Measurements from ENCODE around the gene C4A.
"Not testable (repeated sequence)": the region's sequence is repeated elsewhere in the genome, so short reads cannot be mapped to it uniquely, and the experiment has no call there.

Gene C4A

DNA sequence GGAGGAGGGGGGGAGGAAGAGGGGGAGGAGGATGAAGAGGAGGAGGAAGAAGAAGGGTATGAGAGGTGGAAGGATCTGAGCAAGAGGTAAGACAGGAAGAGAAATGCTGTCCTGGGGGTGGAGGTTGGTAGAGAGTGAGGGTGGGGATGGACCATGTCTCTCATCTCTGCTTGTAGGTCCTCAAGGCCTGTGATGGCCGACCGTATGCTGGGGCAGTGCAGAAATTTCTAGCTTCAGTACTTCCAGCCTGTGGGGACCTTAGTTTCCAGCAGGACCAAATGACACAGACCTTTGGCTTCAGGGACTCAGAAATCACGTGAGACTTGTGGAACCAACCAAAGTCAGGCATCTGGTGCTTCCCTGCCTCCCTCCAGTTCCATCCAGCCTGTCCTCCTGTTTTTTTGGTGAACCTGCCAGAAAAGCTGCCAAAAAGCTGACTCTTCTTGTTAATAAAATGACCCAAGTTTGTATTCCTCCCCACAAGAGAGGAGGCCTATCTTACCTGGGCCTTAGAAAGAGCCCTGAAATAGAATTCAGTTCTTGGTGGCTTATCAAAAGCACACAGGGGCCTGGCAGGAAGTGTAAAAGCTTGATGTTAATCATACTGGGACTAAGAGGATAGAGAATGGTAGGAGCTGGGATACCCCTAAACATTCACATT lies 2.5 kb upstream of the C4A start:
- H2BK120ac ChIP-seq (ENCODE audit: low read depth, low read length) = no peak overlapping the region
- WGBS (ENCODE audit: extremely low coverage, insufficient coverage, low lambda C conversion rate) = no CpG with 5 or more reads among the region's 3 CpGs
- no peak overlapping the region for H2BK15ac ChIP-seq (replicated peaks; ENCODE audit: low read depth)
- H2AK5ac ChIP-seq (ENCODE audit: low read length) = no peak overlapping the region
- H3K23ac ChIP-seq (ENCODE audit: low read length) = no peak overlapping the region
- no peak overlapping the region for H3K27ac ChIP-seq (ENCODE audit: low read depth, low read length)
- no peak overlapping the region for H3K4ac ChIP-seq (ENCODE audit: low read depth, low read length)
- H3K4me1 ChIP-seq (ENCODE audit: control insufficient read depth, low read depth, low read length) = no peaks in the 10 kb centered on the region
- DNase-seq = no peak
- H3K27me3 ChIP-seq (ENCODE audit: insufficient read depth, low read length, poor library complexity) = no peaks in the 10 kb centered on the region
- H4K5ac ChIP-seq (ENCODE audit: low read length) = no peak overlapping the region
- no peak overlapping the region for H3K56ac ChIP-seq (ENCODE audit: low read length)
- no peak overlapping the region for H3K18ac ChIP-seq (ENCODE audit: low read length)
- no peak overlapping the region for H3K9ac ChIP-seq (ENCODE audit: low read length)
- no peak overlapping the region for H4K8ac ChIP-seq (ENCODE audit: low read depth, low read length)
- H3K4me2 ChIP-seq (ENCODE audit: low read length) = no peak overlapping the region
- no peak overlapping the region for H3K4me3 ChIP-seq (ENCODE audit: low read length)
- no peaks in the 10 kb centered on the region for H3K79me1 ChIP-seq (ENCODE audit: low read length)
- no peaks in the 10 kb centered on the region for H3K36me3 ChIP-seq (ENCODE audit: control insufficient read depth, insufficient read depth, low read length)
- no peaks in the 10 kb centered on the region for H3K79me2 ChIP-seq (ENCODE audit: control insufficient read depth, insufficient read depth, low read length)
- H2BK5ac ChIP-seq (ENCODE audit: low read length) = no peak overlapping the region

DNA sequence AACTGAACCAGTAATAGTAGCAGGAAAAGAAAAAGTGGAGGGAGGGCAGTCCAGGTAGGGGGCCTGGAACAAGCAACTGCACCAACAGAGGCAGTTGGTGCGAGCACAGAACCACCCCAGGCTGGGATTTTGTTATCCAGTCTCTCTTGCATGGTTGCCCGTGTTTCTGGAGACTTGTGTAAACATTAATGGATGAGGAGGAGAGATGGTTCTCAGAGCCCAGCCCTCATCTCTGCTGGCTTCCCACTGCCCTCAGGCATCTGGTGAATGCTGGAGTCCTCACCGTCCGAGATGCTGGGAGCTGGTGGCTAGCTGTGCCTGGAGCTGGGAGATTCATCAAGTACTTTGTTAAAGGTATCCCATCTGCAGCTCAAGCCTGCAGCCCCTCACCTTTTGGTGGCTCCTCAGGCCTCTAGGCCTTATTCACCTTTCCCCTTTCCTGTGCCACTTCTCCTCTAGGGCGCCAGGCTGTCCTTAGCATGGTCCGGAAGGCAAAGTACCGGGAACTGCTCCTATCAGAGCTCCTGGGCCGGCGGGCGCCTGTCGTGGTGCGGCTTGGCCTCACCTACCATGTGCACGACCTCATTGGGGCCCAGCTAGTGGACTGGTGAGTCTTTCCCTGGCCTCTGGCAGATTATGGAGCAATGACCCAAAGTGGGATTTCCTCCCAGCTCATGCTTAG lies 1.5 kb upstream of the C4A start:
- not testable (repeated sequence) for H2AK5ac ChIP-seq (ENCODE audit: low read length); H3K9ac ChIP-seq (ENCODE audit: low read length); H3K79me1 ChIP-seq (ENCODE audit: low read length); H3K56ac ChIP-seq (ENCODE audit: low read length); H3K23ac ChIP-seq (ENCODE audit: low read length); H3K4me2 ChIP-seq (ENCODE audit: low read length); H4K8ac ChIP-seq (ENCODE audit: low read depth, low read length); H3K4me3 ChIP-seq (ENCODE audit: low read length); H3K79me2 ChIP-seq (ENCODE audit: control insufficient read depth, insufficient read depth, low read length); H3K4me1 ChIP-seq (ENCODE audit: control insufficient read depth, low read depth, low read length); H3K36me3 ChIP-seq (ENCODE audit: control insufficient read depth, insufficient read depth, low read length); H3K27ac ChIP-seq (ENCODE audit: low read depth, low read length); H4K5ac ChIP-seq (ENCODE audit: low read length); H3K18ac ChIP-seq (ENCODE audit: low read length); H2BK120ac ChIP-seq (ENCODE audit: low read depth, low read length); H3K27me3 ChIP-seq (ENCODE audit: insufficient read depth, low read length, poor library complexity); H2BK5ac ChIP-seq (ENCODE audit: low read length); DNase-seq; H3K4ac ChIP-seq (ENCODE audit: low read depth, low read length); H2BK15ac ChIP-seq (replicated peaks; ENCODE audit: low read depth)
- WGBS (ENCODE audit: extremely low coverage, insufficient coverage, low lambda C conversion rate) = no CpG with 5 or more reads among the region's 13 CpGs

DNA sequence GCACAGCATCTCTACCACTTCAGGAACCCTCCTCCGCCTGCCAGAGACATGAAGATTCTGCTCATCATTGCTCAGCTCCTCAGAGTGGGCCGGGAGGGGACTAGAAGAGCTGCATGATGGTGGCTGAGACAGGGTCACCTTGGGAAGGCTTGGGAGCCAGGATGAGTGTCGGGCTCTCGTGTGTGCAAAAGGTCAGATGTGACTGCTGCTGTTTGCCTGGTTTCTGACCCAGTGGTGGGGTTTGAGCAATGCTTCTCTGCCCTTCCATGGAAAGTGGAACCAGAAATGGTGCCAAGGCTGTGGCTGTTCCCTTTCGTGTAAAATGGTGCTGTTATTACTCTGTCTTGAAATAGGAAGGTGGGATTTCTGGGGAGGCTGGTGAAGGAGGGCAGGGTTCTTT lies 859 bp upstream of the C4A start:
- H3K9ac ChIP-seq (ENCODE audit: low read length); H3K79me2 ChIP-seq (ENCODE audit: control insufficient read depth, insufficient read depth, low read length); H2BK5ac ChIP-seq (ENCODE audit: low read length); H3K36me3 ChIP-seq (ENCODE audit: control insufficient read depth, insufficient read depth, low read length); DNase-seq; H2BK120ac ChIP-seq (ENCODE audit: low read depth, low read length); H3K27me3 ChIP-seq (ENCODE audit: insufficient read depth, low read length, poor library complexity); H3K56ac ChIP-seq (ENCODE audit: low read length); H3K4me3 ChIP-seq (ENCODE audit: low read length); H2BK15ac ChIP-seq (replicated peaks; ENCODE audit: low read depth); H3K79me1 ChIP-seq (ENCODE audit: low read length); H3K18ac ChIP-seq (ENCODE audit: low read length); H2AK5ac ChIP-seq (ENCODE audit: low read length); H4K8ac ChIP-seq (ENCODE audit: low read depth, low read length); H3K27ac ChIP-seq (ENCODE audit: low read depth, low read length); H3K4me1 ChIP-seq (ENCODE audit: control insufficient read depth, low read depth, low read length); H4K5ac ChIP-seq (ENCODE audit: low read length); H3K23ac ChIP-seq (ENCODE audit: low read length); H3K4me2 ChIP-seq (ENCODE audit: low read length); H3K4ac ChIP-seq (ENCODE audit: low read depth, low read length): not testable (repeated sequence)
- WGBS (ENCODE audit: extremely low coverage, insufficient coverage, low lambda C conversion rate) = no CpG with 5 or more reads among the region's 5 CpGs

DNA sequence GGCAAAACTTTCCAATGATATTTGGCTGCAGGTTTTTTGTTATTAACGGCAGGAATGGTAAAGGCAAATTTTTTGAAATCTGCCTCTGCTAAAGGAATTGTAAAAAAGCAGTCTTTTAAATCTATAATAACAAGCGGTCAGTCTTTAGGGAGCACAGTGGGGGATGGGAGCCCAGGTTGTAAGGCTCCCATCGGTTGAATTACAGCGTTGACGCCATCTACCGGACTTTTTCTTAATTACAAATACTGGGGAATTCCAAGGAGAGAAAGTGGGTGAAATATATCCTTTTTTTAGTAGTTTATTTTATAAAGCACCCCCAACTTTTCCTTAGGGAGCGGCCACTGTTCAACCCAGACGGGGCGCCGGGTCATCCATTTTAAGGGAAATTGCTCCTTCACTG lies 7.5 kb downstream of the C4A start:
- H3K4me1 ChIP-seq (ENCODE audit: control insufficient read depth, low read depth, low read length); H4K8ac ChIP-seq (ENCODE audit: low read depth, low read length); H3K4ac ChIP-seq (ENCODE audit: low read depth, low read length); H3K36me3 ChIP-seq (ENCODE audit: control insufficient read depth, insufficient read depth, low read length); H2AK5ac ChIP-seq (ENCODE audit: low read length); H3K23ac ChIP-seq (ENCODE audit: low read length); H4K5ac ChIP-seq (ENCODE audit: low read length); H3K4me2 ChIP-seq (ENCODE audit: low read length); H3K27me3 ChIP-seq (ENCODE audit: insufficient read depth, low read length, poor library complexity); DNase-seq; H3K79me2 ChIP-seq (ENCODE audit: control insufficient read depth, insufficient read depth, low read length); H3K56ac ChIP-seq (ENCODE audit: low read length); H2BK120ac ChIP-seq (ENCODE audit: low read depth, low read length); H2BK15ac ChIP-seq (replicated peaks; ENCODE audit: low read depth); H3K9ac ChIP-seq (ENCODE audit: low read length); H3K4me3 ChIP-seq (ENCODE audit: low read length); H3K18ac ChIP-seq (ENCODE audit: low read length); H2BK5ac ChIP-seq (ENCODE audit: low read length); H3K79me1 ChIP-seq (ENCODE audit: low read length); H3K27ac ChIP-seq (ENCODE audit: low read depth, low read length): not testable (repeated sequence)
- no CpG with 5 or more reads among the region's 10 CpGs for WGBS (ENCODE audit: extremely low coverage, insufficient coverage, low lambda C conversion rate)

DNA sequence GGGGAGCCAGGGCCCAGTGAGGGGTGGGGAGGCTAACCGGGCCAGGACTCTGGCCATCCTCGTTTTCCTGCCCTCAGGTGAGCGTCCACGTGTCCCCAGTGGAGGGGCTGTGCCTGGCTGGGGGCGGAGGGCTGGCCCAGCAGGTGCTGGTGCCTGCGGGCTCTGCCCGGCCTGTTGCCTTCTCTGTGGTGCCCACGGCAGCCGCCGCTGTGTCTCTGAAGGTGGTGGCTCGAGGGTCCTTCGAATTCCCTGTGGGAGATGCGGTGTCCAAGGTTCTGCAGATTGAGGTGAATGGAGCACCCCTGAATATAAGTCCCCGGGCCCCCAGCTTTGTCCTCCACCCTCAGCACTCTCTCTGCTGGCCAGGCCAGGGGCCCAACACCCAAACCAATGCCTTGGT lies 12.6 kb downstream of the C4A start:
- WGBS (ENCODE audit: extremely low coverage, insufficient coverage, low lambda C conversion rate) = no CpG with 5 or more reads among the region's 14 CpGs
- H3K27ac ChIP-seq (ENCODE audit: low read depth, low read length); H3K27me3 ChIP-seq (ENCODE audit: insufficient read depth, low read length, poor library complexity); H2BK120ac ChIP-seq (ENCODE audit: low read depth, low read length); H2BK15ac ChIP-seq (replicated peaks; ENCODE audit: low read depth); H2AK5ac ChIP-seq (ENCODE audit: low read length); H3K23ac ChIP-seq (ENCODE audit: low read length); H3K79me2 ChIP-seq (ENCODE audit: control insufficient read depth, insufficient read depth, low read length); H3K4me2 ChIP-seq (ENCODE audit: low read length); H3K4me3 ChIP-seq (ENCODE audit: low read length); H3K18ac ChIP-seq (ENCODE audit: low read length); H4K8ac ChIP-seq (ENCODE audit: low read depth, low read length); DNase-seq; H3K9ac ChIP-seq (ENCODE audit: low read length); H4K5ac ChIP-seq (ENCODE audit: low read length); H3K4me1 ChIP-seq (ENCODE audit: control insufficient read depth, low read depth, low read length); H3K4ac ChIP-seq (ENCODE audit: low read depth, low read length); H3K79me1 ChIP-seq (ENCODE audit: low read length); H3K36me3 ChIP-seq (ENCODE audit: control insufficient read depth, insufficient read depth, low read length); H2BK5ac ChIP-seq (ENCODE audit: low read length); H3K56ac ChIP-seq (ENCODE audit: low read length): not testable (repeated sequence)

DNA sequence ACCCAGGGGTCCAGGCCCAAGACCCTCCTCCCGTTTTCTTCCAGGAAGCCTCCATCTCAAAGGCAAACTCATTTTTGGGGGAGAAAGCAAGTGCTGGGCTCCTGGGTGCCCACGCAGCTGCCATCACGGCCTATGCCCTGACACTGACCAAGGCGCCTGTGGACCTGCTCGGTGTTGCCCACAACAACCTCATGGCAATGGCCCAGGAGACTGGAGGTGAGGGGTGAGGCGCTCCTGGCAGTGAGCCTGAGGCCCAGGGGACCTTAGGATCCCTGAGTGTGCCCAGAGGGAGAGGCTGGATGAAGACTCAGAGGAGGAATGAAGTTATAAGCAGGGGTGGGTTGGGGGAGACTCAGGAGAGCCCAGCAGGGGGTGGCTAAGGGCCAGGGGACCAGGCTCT lies 14.5 kb downstream of the C4A start:
- H3K36me3 ChIP-seq (ENCODE audit: control insufficient read depth, insufficient read depth, low read length); H3K79me2 ChIP-seq (ENCODE audit: control insufficient read depth, insufficient read depth, low read length); H3K4me3 ChIP-seq (ENCODE audit: low read length); H4K5ac ChIP-seq (ENCODE audit: low read length); H3K4me1 ChIP-seq (ENCODE audit: control insufficient read depth, low read depth, low read length); H3K79me1 ChIP-seq (ENCODE audit: low read length); H2BK15ac ChIP-seq (replicated peaks; ENCODE audit: low read depth); H3K23ac ChIP-seq (ENCODE audit: low read length); H2BK120ac ChIP-seq (ENCODE audit: low read depth, low read length); H3K27ac ChIP-seq (ENCODE audit: low read depth, low read length); H3K18ac ChIP-seq (ENCODE audit: low read length); H3K4me2 ChIP-seq (ENCODE audit: low read length); H3K56ac ChIP-seq (ENCODE audit: low read length); H4K8ac ChIP-seq (ENCODE audit: low read depth, low read length); H3K9ac ChIP-seq (ENCODE audit: low read length); H3K27me3 ChIP-seq (ENCODE audit: insufficient read depth, low read length, poor library complexity); H3K4ac ChIP-seq (ENCODE audit: low read depth, low read length); H2AK5ac ChIP-seq (ENCODE audit: low read length); DNase-seq; H2BK5ac ChIP-seq (ENCODE audit: low read length): not testable (repeated sequence)
- WGBS (ENCODE audit: extremely low coverage, insufficient coverage, low lambda C conversion rate) = no CpG with 5 or more reads among the region's 6 CpGs
